ENCODE data around the gene TFCP2.

Gene TFCP2

DNA sequence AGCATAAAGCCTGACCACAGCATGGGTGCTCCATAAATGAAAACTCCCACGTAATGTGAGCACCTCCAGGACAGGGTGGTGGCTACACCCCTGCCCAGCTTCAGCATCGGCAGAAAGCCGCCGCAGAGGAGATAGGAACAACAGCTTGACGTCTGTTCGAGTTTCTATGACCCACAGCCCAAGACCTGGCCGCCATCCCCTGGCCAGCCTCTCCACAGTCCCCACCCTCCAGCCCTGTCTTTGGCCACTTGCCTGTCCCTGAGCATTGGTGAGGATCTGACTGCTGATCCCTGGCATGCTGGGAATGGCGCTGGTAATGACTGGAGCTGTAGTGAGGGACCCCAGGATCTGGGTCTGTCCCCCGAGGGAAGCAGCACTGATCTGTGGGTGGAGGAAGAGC is 23.6 kb upstream of the TFCP2 start:
- DNase-seq = no peak

DNA sequence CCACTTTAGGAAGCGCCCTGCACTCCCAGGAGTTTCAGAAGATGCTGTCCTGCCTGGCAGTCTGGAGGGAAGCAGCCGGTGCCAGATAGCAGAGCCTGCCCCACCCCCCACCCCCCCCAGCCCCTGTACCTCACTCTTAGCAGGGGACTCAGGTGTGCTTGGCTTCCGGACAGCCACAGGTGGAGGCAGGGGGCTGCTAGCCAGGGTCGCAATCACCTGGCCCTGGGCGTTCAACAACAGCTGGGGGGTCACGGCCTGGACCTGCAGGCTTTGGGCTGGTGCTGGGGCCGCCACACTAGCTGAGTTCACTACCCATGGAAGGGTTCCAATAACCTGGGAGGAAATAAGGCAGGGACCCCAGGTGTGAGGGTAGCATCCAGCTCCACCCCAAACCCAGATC is 22.9 kb upstream of the TFCP2 start:
- DNase-seq = no peak

DNA sequence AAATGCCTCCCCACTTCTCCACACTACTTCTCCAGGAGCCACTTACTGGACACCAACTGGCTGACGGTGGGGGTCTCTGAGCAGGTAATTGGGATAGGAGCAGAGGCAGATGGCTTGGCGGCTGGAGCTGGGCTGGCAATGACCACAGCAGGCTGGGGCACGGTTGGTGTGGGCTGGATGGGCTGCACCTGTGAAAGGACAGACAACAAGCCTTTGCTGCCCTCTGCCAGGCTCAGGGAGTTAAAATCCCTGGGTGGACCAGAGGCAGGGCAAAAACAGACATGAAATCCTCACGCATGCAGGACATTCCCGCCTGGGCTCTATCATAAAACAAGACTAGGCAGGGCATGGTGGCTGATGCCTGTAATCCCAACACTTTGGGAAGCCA is 19.3 kb upstream of the TFCP2 start:
- DNase-seq = no peak

DNA sequence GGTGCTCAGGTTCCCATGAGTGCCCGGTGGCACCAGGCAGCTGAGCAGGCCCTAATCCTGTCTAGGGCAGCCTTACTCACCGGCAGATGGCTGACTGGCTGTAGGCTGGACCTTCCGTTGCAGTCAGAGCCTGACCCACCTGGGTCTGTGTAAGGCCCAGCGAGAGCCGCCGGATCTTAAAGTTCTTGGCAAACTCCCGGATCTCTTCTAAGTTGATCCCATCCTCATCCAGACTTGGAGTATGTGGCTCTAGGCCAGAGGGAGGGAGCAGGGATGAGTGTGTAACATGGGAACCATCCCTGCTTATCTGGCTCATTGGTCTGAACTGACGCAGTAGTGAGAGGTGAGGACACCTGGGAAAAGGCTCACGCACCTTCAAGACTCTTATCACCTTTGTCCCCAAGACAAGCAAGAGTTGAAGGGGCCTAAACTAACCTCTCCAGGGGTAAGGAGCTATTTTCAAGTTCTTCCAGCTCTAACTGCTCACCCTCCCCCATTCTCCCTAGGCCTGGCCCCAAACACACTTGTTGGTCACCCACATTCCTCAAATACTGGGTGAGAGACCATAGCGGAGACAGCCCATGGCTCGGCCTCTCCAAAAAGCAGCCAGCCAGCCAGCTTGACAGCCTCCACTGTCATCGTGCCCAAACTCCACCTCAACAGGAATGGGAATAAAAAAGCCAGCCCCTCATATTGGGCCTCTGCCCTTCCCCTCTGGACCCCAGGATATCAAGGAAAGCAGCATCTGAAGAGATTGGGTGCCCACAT is 18.8 kb upstream of the TFCP2 start:
- DNase-seq = no peak

DNA sequence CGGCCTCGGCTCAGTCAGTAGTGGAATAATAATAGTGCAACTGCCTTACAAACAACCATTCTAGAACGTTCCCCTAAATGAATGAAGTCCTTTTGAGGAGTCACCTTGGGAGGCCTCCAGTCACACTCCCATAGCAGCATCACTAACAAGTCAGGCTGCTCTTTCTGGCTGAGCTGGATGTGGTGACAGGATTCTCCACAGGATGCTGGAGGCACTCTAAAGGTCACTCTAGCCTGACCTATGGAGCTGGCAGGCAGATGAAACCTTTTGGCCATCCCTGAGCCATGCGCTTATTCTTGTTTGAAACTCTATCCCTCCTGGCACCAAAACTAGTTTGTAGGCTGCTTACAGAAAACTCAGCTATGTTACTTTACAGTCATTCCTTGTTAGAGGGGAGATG is 17.9 kb upstream of the TFCP2 start:
- no peak for DNase-seq

DNA sequence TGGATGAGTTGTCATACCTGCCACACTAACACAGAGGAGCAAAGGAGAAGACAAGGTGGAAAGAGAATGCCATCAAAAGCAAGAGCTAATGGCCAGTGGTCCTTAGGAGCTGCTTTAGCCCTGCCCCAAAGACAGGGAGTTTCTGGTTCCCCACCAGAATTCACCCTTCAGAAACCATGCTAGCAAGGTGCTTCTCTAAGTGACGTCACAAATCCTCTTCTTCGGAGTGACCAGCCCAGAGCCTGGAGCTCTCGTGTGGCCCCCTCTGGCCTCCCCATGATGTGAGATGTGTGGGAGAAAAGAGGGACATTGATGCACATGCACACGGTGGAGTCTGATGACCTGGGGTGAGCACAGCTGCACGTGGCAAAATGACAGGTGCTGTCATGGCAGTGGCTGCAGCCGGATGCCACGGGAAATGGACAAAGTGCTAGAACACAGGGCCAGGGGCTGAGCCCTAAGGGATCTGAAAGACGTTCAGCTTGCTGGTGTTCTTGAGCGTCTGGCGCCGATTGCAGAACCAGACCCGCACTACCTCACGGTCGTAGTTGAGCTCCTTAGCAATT is 16.9 kb upstream of the TFCP2 start:
- DNase-seq = no peak

DNA sequence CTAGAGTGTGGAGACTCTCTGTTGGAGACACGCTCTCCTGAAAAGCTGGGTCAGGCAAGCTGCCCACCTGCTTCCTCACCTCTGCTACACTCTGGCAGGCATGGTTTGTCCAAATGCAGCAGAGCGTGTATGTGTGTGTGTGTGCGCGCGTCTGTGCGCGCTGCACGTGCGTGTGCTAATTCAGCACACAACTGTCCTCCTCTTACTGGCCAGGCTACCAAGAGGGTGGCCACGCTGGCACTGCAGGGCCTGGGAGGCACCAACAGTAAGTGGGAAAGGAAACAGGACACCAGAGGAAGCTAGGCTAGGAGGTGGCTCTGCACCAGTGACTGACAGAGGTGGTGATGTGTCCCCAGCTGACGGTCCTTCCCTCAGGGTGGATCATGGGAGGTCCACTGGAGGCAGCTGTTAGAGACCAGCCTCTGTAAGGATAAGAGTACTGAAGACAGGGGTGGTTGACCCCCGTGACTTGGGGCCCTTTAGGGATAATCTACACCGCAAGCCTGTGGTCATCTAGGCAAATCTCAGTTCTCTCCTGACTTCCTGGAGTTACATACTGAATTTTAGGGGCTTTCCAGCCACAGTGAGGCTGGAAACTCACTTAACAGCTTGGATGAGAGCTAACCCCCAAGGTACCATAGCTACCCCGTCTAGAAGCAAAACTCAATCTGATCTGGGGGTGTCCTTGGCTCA is 15.6 kb upstream of the TFCP2 start:
- no peak for DNase-seq

DNA sequence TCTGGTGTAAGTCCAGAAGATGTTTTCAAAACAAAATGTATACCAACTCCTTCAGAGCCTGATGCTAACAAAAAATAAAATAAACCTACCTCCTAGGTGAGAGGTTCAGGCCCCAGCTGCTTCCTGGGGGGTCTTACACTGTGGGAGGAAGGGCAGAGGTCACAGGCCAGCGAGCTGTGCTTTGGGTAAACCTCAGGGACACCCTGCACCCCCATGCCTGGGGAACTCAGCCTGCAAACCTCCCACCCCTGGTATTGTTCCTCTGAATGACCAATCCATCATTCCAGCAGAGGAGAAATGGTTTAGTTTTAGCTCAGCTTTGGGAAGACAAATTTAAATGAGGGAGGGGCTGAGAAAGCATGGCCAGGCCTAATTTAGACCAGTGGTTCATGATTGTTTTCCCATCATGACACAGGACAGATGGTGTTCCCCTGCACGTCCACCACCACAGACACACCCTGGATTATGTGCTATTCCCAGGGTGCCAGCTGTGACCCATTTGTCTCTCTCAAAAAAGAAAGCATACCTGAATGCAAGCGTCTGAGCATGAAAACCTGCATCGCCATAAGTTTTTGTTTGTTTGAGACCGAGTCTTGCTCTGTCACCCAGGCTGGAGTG is 14.5 kb upstream of the TFCP2 start:
- no peak for DNase-seq

DNA sequence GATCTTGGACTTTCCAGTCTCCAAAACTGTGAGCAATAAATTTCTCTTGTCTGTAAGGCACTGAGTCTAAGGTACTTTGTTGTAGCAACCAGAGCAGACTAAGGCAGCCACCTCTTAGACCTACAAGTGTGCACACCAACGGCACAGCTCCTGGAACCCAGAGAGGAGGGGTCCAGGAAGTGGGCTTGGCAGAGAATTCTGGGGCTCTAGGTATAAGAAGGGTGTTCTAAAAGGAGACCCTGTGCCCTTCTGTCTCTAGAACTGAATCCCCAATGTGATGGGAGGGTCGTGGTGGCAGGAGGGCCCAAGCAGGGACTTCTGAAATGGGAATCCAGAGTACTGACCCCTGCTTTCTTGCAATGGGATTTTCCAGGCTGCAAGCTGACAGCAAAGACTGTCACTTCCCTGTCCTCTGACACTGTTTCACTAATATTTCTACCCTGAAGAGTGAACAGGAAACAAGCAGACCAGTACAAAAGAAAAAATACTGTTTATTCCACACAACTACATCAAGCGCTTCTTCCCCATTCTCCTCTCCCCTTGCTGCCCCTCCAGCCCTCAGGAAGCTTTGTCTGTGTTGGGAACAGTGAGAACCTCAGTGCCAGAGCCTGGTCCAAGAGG is 13.6 kb upstream of the TFCP2 start:
- DNase-seq = no peak

DNA sequence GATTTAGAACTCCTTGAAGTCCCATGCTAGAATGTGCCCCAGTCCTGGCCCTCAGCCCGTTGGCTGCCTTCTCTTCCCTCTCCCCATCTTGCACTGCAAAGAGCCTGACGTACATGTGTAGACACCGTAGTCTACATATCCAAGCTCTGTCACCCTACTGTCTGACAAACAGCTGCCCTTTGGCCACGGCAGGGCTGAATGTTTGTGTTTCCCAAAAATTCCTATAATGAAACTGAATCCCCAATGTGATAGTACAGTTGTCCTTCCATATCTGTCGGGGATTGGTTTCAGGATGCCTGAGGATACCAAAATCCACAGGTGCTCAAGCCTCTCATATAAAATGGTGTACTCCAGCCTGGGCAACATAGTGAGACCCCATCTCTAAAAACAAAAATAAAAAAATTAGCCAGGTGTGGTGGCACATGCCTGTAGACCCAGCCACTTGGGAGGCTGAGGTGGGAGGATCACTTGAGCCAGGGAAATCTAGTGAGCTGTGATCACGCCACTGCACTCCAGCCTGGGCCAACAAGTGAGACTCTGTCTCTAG is 12.3 kb upstream of the TFCP2 start:
- no peak for DNase-seq

DNA sequence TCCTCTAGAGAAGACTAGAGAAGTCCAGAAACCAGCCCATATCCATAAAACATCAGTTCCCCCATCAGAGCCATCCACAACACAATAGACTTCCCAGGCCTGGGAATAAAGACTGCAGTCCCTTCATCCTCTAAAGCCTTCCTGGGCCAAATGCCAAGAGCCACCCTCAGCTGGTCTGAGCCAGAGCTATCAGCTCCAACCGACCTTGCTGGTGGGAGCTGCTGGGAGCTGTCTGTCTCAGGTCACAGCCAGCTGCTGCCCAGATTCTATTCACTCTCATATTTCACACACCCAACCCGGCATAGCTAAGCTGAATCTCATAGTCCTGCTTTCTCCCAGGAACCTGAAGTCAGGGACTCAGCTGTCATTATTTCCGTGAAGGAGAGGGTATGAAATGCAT is 10.9 kb upstream of the TFCP2 start:
- DNase-seq = no peak

DNA sequence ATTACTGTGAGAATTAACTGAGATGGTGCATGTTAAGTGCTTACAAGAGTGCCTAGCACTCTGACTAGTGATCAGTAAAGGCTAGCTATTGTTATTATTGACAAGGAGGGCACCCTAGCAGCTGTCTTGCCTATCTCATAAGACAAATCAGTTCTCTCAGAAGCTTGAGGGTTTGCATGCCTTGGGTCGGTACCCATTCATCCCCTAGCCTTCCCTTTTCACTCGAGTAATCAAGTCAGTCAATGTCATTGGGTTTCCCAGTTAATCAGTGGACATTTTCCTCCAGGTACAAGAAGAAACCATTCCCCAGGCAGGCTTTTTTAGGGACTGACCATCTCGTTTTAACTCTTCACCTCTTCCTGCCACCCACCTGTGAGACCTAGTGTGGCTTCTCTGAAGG is 10.4 kb upstream of the TFCP2 start:
- no peak for DNase-seq

DNA sequence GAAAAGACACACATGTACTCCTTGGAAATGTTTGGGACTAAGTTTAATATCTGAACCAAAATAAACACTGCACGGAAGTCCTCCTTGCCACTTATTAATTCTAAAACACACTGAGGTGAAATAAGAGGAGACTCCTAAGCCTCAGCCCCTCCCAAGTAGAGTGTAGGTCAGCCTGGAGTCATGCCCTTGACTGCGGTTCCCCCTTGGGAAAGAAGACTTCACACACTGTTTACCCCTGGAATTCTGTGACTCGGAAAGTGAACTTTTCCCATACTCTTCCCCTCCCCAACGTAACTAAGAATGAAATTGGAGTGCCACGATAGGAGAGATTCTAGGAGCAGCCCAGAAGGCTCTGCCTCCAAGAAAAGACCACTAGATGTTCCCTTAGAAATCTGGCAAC is 8.6 kb upstream of the TFCP2 start:
- DNase-seq = no peak

DNA sequence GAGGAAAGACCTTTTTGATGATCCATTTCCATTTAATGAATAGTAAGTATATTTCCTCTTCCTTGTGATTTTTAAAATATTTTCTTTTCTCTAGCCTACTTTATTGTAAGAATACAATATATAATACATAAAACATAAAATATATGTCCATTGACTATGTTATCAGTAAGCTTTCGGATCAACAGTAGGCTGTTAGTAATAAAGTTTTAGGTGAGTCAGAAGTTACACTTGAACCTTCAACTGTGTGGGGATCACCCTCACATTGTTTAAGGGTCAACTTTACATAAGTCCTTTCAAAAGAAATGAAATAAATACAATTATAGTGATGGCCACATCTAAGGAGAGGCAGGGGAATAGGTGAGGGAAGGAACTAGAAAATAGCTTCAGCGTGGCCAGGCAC is 5.0 kb upstream of the TFCP2 start:
- DNase-seq = no peak

DNA sequence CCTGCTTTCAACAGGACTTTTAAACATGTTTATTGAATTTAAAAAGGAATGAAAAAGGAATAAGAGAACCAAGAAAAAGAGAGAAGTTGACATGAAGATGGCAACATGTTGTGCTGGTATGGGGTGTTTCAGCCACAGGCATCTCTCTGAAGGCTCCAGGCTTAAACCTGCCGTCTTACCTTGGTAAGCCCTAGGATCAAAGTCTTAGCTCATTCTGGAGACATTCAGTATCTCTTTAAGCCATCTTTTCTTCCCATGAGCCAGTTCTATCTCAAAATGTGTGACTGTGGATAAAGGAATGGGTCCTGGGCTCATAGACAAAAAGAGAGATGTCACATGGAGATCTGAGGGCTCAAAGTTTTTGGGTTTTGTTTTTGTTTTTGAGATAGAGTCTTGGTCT is 1.6 kb upstream of the TFCP2 start:
- DNase-seq = no peak

DNA sequence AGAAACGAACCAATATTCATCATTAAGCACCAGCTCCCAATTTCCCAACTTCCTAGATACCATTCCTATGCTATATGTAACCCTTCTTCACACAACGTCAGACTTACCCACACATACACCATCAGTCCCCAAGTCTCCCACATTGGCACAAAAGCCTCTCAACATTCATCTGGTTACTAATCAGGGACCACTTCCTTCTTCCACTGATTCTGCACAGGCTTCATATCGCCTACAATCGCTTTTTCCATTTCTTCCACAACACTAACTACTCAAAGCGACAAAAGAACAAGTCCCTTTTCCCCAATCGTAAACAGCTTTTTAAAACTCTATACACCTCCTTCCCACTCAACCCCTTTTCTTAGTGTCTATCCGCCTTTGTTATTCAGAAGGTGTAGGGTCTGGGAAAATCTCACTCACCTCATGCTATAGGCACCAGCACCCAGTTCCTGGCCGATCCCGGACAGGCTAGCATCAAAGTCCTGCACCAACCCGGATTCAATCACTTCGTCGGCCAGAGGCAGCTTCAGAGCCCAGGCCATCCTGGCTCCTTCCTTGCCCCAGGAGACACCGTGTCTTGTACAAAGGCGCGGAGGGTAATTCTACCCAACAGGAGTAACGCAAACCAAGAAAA is 936 bp downstream of the TFCP2 start:
- DNase-seq = no peak

DNA sequence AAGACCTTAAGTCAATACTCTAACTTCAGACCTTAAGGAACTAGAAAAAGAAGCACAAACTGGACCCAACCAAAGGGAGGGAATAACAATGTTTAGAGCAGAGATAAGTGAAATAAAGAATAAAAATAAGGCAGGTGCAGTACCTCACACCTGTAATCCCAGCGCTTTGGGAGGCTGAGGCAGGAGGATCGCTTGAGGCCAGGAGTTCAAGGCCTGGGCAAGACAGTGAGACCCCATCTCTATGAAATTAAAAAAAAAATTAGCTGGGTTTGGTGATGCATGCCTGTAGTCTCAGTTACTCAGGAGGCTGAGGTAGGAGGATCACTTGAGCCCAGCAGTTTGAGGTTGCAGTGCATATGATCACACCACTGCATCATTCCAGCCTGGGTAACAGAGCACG is 9.1 kb downstream of the TFCP2 start:
- no peak for DNase-seq

DNA sequence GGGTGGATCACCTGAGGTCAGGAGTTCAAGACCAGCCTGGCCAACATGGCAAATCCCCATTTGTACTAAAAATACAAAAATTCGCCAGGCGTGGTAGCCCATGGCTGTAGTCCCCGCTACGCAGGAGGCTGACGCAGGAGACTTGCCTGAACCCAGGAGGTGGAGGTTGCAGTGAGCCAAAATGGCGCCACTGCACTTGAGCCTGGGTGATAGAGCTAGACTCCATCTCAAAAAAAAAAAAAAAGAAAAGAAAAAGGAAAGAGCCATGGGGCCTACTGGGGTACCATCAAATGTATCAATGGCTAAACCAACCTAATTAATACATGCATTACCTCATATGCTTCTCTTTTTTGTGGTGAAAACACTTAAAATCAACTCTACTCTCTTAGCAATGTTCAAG is 10.7 kb downstream of the TFCP2 start:
- no peak for DNase-seq

DNA sequence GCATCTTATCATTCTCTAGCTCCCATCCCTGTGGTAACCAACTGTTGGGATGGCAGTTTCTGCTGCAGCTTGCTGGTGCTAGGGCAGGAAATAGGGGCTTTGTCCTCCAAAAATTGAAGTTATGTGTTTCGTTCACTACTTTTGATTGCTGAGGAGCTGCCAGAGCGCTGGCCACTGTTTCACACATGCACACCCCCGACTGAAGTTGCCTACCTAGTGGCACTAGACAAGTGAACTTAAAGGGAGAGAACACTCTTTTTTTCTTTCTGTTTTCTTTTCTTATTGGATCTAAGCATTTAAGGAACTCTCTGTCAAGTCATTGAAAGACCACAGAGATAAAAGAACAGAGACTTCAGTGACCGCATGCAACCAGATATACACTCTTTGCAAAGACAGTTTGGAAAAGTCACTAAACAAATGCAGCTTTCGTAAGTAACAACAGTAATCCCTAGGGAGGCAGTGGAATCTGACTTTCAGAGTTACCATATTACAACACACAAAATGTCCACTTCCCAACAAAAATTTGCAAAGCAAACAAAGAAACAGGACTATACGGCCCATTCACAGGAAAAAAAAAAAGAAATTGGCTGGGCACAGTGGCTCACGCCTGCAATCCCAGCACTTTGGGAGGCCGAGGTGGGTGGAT is 12.0 kb downstream of the TFCP2 start:
- DNase-seq = no peak

DNA sequence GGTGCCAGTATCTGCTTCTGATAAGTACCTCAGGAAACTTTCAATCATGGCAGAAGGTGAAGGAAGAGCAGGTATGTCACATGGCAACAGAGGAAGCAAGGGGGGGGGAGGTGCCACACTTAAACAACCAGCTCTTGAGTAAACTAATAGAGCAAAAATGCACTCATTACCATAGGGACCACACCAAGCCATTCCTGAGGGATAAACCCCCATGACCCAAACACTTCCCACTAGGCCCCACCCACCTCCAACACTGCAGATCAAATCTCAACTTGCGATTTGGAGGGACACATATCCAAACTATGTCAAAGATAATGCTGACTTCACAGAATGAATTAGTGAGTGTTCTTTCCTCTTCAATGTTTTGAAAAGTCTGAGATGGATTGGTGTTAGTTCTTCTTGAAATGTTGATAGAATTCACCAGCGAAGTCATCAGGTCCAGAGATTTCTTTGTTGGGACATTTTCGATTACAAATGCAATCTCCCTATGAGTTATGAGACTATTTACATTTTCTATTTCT is 16.6 kb downstream of the TFCP2 start:
- DNase-seq = no peak

DNA sequence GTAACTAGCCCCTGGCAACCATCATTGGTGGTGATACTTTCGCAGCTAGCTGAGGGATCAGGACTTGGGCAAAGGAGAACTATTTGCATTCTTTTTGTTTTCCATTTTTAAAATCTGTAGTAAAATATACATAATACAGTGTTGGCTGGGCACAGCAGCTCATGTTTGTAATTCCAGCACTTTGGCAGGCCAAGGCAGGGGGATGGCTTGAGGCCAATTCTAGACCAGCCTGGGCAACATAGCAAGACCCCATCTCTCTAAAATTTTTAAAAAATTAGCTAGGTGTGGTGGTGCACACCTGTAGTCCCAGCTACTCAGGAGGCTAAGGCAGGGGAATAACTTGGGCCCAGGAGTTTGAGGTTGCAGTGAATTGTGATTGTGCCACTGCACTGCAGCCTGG is 20.0 kb downstream of the TFCP2 start:
- no peak for DNase-seq

DNA sequence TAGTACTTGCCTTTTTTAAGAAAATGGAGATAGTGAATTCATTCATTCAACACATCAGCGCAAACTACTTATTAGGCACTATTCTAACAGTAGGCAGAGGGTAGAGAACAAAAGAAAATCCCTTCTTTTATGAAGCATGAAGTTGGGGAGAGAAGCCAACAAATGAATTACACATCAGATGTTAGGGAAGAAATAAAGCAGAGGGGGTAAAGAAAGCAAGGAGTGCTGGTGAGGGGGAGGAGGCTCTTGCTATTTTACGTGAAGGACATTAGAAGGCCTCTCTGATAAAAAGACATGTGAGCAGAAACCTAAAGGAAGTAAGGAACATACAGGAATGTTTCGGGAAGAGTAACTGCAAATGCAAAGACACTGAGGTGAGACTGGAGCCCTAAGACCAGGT is 22.2 kb downstream of the TFCP2 start:
- DNase-seq = no peak
